GM21381 (cell line): ENCODE measurements around the gene AURKA.
"Not testable (repeated sequence)": the region's sequence is repeated elsewhere in the genome, so short reads cannot be mapped to it uniquely, and the experiment has no call there.

Experiments used
- ATAC-seq: cut with Tn5 transposase; IDR thresholded peaks from one replicate; pipeline ENCODE4 v1.9.1; 2021; ENCODE audit warnings: mild to moderate bottlenecking, moderate library complexity; ENCODE audit not compliant: unreplicated experiment

Gene AURKA

DNA sequence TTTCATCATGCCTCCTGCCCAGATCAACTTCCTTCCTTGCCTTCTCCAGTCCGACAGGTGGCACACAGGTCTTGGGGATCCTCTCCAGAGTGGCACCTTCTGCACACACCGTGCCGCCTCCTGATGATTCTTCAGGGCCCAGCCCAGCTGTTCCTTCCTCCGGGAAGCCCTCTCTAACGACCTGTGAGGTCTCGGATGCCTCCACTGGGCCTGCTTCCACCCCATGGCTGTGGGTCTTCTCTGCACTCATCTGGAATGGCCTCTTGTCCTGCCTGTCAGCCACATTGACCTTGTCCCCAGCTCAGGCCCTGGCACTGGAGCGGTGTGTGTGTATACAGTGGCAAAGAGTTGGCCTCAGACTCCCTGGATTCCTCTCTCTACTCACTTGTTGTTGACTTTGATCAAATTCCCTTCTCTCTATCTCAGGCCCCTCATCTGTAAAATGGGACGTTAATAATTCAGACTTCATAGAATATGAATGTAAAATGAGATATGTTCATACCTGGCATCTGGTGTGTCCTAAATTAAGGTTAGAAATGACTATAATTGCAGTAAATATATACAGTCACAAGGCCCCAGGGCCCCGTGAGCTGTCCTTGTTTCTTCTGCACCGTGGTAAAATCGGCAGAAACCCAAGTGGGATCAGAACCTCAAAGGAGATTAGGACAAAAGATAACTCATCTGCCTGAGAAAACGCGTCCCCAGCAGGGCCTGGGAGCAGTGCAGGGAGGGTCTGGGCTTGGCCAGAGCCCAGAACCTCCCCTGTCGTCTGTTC, 31.7 kb downstream of the AURKA start:
- no peak for ATAC-seq

DNA sequence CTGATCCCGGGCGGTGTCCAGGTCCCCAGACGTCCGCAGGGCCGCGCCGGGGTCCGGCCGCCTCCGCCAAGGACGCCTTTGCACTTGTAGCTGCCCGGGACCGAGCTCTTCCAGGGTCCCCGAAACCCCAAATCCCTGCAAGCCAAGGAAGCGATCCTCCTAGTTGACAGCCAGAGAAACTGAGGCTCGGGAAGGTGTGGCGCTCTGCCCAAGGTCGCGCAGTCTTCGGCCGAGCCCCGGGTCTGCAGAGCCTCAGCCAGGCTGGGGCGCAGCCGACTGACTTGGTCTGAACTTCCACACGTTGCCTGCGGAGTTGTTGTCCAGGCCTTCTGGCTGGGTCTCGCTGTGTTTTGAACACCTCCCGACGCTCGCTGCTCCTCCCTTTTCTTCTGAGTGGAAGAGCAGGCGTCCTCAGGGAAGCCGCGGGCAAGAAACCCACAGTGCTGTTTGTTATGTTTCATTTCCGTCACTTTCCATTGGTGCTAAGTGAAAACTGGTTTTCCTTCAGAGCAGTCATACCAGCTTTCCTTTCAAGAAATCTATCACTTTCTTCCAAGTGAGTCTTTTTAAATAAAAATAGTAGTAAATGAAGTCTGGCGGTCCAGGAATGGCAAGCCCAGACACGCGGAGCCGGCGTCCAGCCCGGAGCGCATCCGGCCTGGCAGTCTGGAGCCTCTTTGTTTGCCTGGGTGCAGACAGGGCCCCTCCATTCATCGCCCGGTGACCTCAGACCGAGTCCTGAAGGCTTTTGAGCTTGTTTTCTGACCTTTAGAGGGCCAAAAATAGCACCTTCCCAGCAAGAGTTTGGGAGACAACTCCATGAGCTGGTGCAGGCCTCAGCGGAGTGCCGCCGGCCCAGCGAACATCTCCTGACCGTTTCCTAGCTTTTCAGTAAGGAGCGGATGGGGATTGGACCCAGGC, 32.5 kb downstream of the AURKA start:
- ATAC-seq, result peak; percentile 19

DNA sequence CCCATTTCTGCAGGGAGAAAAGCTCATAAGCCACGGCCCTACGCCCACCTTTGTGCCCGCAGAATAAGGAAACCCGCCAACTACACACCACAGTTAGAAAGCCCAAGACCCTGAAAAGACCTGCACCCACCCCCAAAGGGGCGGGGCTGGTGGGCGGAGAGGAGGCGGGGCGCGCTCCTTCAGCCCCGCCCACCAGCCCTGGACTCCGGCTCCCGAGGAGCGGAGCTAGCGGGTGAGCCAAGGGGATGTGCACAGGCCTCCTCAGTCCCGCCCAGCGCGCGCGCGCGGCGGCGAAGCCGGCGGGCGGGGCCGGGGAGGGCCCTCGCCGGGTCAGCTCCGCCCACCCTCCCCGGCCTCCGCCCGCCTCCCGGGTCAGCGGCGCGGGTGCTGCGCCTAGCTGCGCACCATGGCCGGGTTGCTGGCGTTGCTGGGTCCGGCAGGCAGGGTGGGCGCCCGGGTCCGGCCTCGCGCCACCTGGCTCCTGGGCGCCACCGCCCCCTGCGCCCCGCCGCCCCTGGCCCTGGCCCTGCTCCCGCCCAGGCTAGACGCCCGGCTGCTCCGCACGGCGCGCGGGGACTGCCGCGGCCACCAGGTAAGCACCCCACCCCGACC, 33.3 kb downstream of the AURKA start, which contains the start of gene FAM210B:
FAM210B (plus strand) TSS at position 375 of the 612 bp plus-strand sequence; CDS start at position 407, 32 bp downstream.
- ATAC-seq, result peak; percentile 98

DNA sequence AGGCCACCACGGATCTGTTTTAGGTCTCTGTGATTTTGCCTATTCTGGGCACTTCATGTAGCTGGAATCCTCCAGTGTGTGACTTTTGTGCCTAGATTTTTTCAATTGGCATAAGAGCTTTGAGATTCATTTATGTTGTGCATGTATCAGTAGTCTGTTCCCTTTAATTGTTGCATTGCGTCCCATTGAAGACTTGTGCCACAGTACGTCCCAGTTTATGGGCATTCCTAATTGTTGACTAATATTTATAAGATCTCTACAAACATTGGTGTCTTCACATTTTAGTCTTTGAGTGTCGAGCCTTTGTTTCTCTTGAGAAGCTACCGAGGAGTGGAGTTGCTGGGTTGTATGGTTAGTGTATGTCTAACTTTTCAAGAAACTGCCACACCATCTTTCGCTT, 33.9 kb downstream of the AURKA start:
- no peak for ATAC-seq

DNA sequence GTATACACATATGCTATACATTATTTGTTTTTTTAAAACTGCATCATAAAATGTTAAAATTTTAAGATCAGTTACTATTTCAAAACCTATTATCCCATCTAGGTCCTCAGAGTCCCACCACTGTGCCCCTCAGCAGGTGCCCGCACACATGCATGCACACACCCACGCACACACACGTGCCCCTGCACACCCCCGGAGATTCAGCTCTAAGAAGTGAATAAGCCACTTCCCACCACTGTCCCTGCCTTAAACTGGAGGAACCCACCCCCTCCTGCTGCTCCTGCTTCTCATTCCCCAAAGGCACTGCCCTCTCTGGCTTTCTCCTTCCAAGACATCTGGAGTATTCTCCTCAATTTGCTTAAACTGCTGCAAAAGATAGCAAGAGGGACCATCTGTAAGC, 38.7 kb downstream of the AURKA start:
- ATAC-seq, result no peak

DNA sequence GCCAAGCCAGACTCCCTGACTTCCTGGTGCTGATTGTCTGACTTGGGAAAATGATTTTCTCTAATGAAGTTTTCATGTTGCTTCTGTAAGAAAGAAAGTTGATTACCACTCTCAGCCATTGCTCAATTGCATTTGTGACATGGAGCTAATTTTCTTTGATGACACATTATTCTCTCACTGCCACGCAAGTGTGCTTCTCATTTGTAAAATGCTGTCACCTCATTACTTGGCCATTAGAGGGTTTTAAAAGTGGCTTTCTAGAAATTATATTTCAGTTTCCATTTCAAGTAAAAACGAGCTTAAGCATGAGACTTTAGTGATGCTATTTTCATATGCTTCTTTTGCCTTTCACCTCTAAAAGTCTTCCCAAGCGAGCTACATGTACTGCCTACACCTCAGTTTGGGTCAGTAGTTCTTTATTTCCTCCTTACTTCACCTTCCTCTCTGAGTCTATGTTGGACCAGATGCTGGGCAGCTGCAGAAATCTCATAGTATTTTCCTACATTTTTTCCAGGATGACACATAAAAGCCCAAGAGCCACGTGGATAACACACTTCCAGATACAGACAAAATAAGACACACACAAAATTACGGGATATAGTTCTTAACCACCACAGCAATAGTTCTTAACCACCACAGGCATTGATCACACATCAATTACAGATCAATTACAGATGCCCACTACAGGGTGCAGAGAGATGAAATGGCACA, 39.5 kb downstream of the AURKA start:
- ATAC-seq, result no peak

DNA sequence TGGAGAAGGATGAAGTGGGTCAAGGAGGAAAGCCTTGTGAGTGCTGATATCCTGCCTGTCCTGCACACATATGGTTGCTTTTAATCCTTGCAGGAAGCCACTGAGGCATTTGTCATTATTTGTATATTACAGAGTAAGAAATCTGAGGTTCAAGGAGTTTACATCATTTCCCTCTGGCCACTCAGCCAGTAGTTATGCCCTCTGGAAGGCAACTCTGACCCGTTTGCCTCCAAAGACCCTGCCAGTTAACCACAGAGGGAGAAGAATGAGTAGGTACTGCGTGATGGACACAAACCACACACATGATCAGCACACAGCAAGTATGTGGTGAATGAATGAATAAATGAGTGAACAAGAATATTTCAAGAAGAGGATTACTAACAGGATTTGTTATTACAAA, 41.2 kb downstream of the AURKA start:
- ATAC-seq, result no peak

DNA sequence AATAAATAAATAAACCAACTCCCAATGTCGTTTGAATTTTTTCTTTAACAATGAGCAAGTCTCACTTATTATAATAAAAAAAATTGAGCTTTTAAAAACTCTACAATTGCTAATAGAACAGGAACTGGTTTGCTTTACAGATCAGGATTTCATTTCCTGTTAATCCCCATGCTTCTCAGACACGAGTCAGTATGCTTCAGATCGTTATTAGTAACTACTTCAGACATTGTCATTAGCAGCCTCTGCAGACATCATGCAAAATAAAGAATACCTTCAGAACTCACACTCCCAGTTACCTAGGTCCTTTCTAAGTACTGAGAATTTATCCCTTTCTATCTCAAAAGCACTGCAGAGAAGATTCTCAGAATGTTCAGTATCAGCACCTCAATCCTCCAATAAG, 43.3 kb downstream of the AURKA start:
- no peak for ATAC-seq

DNA sequence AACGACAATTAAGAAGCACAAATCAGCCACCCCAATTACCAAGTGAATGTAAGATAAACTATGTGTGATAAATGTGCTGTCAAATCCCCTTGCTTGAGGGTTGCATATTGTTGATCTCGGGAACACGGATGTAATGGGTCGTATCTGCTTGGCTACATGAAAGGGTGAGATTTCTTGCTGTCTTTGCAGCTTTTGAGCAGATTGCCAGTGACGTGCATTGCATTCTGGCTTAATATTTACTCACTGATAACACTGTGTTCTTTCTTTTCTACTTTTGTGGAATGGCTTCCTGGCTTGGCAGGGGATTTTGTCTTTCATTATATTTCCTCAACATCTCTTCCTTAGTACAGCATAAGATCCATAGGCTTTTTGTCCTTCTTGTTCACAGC, 43.7 kb downstream of the AURKA start:
- ATAC-seq, result no peak

DNA sequence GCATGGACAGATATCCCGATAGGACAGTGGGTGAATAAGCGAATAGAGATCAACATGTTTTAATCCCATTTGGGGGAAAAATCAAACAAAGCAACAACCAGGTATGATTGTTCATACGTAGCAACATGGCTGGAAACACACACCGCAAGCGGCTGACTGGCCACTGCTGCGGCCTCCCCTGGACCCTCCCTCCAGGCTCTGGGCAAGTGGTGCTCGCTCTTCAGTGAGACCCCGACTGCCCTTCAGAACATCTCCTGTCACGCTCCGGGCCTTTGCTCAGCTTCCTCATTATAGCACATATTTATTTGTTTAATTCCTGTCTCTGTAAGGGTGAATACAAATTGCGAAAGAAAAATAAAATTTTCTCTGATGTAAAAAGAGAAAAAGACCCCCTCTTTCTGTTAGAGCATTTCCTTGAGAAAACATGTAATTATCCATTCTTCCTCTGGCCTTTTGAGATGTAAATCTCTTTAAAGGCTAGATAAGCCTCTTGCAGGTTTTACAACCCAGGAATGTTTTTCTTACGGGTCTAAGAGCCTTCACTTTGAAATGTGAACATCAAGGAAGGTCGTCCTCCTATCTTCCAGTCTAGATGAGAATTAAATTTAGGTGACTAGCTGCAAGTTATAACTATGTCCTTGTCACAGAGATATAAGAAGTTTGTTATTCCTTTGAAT, 44.2 kb downstream of the AURKA start:
- no peak for ATAC-seq

DNA sequence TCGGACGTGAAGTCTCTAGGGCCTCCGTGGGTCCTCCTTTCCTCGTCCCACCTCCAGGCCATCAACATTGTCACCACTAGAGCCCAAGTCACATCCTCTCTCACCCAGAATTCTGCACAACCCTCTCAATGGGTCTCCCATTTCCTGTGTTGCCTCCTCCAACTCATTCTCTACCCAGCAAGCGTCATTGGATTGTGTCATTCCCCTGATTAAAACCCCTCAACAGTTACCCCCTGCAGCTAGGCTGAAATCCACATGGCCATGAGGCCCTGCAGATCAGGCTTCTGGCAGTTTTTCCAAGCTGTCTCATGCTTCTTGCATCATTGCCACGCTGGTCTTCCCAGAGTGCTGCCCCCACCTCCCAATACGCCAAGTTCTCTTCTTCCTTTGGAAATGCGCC, 46.1 kb downstream of the AURKA start:
- no peak for ATAC-seq

DNA sequence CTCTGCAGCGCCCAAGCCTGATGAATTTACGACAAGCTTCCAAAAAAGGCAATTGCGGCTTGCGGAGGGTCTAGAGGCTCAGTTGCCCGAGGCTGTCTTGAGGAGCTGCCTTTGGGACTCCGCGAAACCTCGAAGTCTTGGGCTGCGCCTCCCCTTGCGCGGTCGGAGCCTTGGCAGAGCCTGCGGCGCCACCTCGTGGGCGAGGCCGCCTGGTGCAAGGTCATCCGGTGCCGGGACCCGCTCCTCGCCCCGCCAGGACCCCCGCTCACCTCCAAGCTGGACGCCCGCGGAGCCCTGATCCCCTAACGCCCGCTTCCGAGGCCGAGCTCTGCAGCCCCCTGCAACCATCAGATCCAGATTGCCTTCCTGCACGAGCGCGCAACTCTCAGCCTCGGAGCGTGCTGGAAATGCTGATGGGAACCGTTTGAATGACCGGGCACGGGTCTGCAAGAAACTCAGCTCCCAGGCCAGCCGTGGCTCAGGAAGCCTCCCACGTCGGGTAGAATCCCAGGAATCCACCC, 48.1 kb downstream of the AURKA start:
- peak; percentile 72 for ATAC-seq

DNA sequence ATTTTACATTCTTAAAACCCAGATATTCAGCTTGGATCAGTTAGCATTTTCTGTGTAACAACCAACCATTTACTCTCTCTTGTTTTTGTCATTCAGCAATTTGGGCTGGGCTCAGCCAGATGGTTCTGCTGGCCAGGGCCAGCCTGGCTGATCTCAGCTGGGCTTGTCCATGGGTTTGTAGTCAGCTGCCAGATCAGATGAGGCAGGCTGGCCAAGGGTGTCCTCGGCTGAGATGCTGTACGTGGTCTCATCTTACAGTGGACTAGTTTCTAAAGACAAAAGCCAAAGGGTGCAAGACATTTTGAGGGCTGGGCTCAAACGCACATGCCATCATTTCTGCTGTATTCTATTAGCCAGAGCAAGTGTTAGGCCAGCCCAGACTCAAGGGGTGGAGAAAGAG, 49.2 kb downstream of the AURKA start:
- ATAC-seq, result no peak

DNA sequence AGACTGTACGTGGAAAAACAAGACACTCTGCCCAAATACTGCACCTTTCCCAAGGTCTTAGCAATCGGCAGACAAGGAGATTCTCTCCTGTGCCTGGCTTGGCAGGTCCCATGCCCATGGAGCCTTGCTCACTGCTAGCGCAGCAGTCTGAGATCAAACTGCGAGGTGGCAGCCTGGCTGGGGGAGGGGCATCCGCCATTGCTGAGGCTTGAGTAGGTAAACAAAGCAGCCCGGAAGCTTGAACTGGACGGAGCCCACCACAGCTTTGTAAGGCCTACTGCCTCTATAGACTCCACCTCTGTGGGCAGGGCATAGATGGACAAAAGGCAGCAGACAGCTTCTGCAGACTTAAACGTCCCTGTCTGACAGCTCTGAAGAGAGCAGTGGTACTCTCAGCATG, 55.3 kb downstream of the AURKA start:
- ATAC-seq, result not testable (repeated sequence)

DNA sequence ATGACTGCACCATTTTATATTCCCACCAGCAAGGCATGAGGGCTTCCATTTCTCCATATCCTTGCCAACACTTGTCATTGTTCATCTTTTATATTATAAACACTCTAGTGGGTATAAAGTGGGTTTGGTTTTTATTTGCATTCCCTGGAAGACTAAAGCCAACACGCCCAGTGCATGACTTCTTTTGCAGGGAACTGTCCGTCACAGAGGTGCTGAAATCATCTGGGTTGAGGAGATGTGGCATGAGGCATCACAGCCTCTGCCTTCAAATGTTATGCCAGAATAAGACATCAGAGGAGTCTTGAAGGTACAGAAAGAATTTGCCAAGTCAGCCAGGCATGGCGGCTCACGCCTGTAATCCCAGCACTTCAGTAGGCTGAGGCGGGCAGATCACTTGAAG, 63.2 kb downstream of the AURKA start:
- ATAC-seq, result no peak

DNA sequence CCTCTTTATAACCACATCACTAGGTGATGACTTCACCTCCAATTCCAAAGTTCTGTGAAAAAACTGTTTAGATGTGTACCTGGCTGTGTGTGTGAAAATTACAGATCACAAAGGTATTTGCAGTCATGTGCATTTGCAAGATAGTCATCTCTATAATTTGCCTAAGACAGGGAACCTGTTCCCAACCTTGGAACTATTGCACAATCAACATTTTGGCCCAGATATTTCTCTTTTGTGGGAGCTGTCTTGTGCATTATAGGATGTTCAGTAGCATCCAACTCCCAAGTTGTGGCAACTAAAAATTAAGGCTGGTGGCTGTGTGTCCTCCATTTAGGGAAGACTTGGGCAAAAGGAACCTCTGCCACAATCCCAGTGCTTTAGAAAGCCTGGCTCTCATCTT, 67.2 kb downstream of the AURKA start:
- ATAC-seq, result no peak

DNA sequence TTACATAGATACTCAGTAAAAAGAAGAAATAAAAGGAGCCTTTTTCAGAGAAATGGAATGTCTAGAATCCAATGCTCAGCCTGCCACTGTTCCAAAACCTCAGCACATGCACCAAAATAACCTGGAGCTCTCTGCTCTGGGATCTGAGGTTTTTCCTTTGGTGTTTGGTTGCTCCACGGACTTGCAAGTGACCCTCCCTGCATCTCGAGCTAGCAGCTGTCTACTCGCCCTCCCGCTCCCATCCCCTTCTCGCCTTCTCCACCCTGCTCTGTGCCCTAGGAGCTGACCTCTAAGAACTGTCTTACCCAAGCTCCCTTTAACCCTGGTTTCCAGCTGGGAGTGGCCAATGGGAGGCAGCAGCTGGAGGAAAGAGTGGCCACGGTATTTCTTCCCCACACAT, 68.4 kb downstream of the AURKA start:
- no peak for ATAC-seq

DNA sequence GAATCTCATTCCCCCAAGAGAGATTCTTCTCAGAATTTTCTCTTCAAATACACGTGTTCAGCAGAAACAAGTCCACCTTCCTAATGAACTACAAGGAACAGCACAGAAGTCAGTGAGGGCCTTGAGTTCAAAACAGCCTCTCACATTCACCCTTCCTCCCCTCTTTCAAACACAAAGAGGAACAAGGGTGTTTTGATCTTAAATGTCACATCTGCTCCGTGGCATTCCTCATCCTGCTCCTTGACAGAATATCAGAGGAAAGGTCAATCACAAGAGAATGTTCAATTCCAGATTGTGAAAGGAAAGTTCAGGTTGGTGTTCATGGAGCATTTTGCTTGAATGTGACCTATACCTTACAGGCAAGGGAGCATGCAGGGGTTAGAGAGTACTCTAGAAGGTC, 68.8 kb downstream of the AURKA start:
- no peak for ATAC-seq

DNA sequence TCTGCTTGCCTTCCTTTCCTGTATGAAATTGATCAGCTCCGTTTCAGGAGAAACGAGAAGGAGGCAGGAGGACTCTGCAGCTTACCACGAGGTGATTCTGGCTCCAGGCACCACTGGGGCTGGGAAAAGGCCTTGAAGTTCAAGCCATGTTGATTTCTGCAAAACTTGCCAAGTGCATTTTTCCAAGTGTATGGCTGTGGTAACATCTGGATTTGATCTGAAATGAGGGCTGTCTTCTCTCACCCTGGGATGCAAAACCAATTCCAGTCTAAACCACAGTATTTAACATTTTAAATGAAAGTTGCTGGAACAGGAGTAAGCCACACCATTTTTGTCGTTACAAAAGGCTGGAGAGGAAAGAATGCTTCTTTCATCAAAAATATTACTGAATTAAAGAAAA, 69.3 kb downstream of the AURKA start:
- no peak for ATAC-seq
